ENCODE data around the gene NUDT1. TPM values are rescaled to one million over a fixed set of nuclear protein-coding genes. Genes with fewer than 3 reads are reported as not detected.

NUDT1 gene
- total and polyA plus RNA-seq, 2 experiments from 2014 or later, result 47.7 to 61.0 TPM

DNA sequence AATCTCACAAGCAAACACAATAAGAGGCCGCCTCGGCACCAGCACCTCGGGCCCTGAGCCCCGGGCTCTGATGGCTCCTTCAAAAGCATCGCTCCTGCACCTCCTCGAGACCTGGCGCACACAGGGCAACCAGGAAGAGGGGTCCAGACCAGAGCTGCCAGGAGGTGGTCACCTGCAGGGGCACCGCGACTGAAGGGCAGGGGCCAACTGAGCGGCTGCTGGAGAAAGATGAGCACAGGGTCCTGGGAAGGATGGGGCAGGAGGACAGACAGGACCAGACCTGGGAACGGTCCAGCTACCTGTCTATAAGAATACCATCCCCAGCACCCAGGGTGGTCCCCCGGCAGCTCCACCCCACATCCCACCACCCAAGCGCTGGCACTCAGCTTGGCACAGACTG is 30.1 kb upstream of the NUDT1 start:
- WGBS, 2 experiments (ENCODE audit: low coverage in 1 of 2, low lambda C conversion rate in 2 of 2, missing lambda C conversion rate in 2 of 2), result 91 to 93% methylated on average over 13 of the region's 13 CpGs
- DNase-seq, result no peak
- in situ Hi-C loops (cut with MboI), result loop anchor here (10.0 kb wide), 1 partner anchor 627 kb away; no protein-coding TSS in a partner anchor

DNA sequence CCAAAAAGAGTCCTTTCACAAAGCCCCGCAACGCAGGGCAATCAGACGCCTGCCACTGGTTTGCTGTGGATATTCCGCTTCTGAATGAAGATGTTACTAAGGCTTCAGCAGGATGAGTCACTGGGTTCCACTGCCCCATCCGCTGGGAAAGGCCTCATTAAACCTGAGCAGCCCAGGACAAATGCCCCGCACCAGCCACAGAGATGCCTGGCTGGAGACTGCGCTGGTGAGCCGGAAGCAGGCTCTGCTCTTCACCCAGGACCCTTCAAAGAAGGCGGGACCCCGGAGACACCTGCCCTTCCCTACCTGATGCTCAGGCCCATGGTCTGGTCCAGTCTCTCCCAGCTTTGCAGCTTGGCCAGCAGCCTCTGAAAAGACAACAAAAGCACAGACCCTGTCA is 29.1 kb upstream of the NUDT1 start:
- no peak for TF ChIP-seq EZH2 (IDR thresholded peaks at IDR 0.05; ENCODE audit: insufficient read depth, poor library complexity, severe bottlenecking)
- no peak for TF ChIP-seq EZH2phosphoT487 (IDR thresholded peaks at IDR 0.05; ENCODE audit: insufficient read depth, low read depth)
- no peaks in the 10 kb centered on the region for H3K27me3 ChIP-seq (replicated peaks; ENCODE audit: insufficient read depth)
- no peak overlapping the region for H3K27ac ChIP-seq
- H2AFZ ChIP-seq, result no peak overlapping the region
- no peaks in the 10 kb centered on the region for H3K9me3 ChIP-seq (ENCODE audit: low read depth)
- no peaks in the 10 kb centered on the region; the same call in 1 of the 2 replicates for H3K36me3 ChIP-seq (ENCODE audit: low read depth)
- no peaks in the 10 kb centered on the region for H3K79me2 ChIP-seq (ENCODE audit: insufficient read depth)
- WGBS, 2 experiments (ENCODE audit: low coverage in 1 of 2, low lambda C conversion rate in 2 of 2, missing lambda C conversion rate in 2 of 2), result 97 to 100% methylated on average over 9 to 10 of the region's 10 CpGs
- H3K9me2 ChIP-seq (ENCODE audit: insufficient read depth), result no peaks in the 10 kb centered on the region
- no peak overlapping the region for H3K9ac ChIP-seq
- in situ Hi-C loops (cut with MboI), result loop anchor here (10.0 kb wide), 1 partner anchor 628 kb away; no protein-coding TSS in a partner anchor
- DNase-seq, result peak; percentile 23
- H3F3A ChIP-seq (ENCODE audit: insufficient read depth), result no peaks in the 10 kb centered on the region
- no peak overlapping the region for H3K4me3 ChIP-seq
- H3K4me2 ChIP-seq (ENCODE audit: unreplicated experiment), result no peak overlapping the region
- no peaks in the 10 kb centered on the region for H4K20me1 ChIP-seq (ENCODE audit: insufficient read depth)
- H3K4me1 ChIP-seq (ENCODE audit: insufficient read depth), result no peaks in the 10 kb centered on the region

More for the DNA sequence above, 30.1 kb upstream of the NUDT1 start:
- no peak for TF ChIP-seq EZH2phosphoT487 (IDR thresholded peaks at IDR 0.05; ENCODE audit: insufficient read depth, low read depth)
- TF ChIP-seq EZH2 (IDR thresholded peaks at IDR 0.05; ENCODE audit: insufficient read depth, poor library complexity, severe bottlenecking), result no peak
- H3K4me3 ChIP-seq, result no peak overlapping the region
- H3K27ac ChIP-seq, result no peak overlapping the region
- no peaks in the 10 kb centered on the region for H3F3A ChIP-seq (ENCODE audit: insufficient read depth)
- H3K27me3 ChIP-seq (replicated peaks; ENCODE audit: insufficient read depth), result no peaks in the 10 kb centered on the region
- H3K36me3 ChIP-seq (ENCODE audit: low read depth), result no peaks in the 10 kb centered on the region
- H3K9ac ChIP-seq, result no peak overlapping the region
- no peaks in the 10 kb centered on the region for H3K9me2 ChIP-seq (ENCODE audit: insufficient read depth)
- no peaks in the 10 kb centered on the region for H3K9me3 ChIP-seq (ENCODE audit: low read depth)
- H3K4me2 ChIP-seq (ENCODE audit: unreplicated experiment), result no peak overlapping the region
- H3K4me1 ChIP-seq (ENCODE audit: insufficient read depth), result no peaks in the 10 kb centered on the region
- H4K20me1 ChIP-seq (ENCODE audit: insufficient read depth), result no peaks in the 10 kb centered on the region
- no peaks in the 10 kb centered on the region for H3K79me2 ChIP-seq (ENCODE audit: insufficient read depth)
- H2AFZ ChIP-seq, result no peak overlapping the region

DNA sequence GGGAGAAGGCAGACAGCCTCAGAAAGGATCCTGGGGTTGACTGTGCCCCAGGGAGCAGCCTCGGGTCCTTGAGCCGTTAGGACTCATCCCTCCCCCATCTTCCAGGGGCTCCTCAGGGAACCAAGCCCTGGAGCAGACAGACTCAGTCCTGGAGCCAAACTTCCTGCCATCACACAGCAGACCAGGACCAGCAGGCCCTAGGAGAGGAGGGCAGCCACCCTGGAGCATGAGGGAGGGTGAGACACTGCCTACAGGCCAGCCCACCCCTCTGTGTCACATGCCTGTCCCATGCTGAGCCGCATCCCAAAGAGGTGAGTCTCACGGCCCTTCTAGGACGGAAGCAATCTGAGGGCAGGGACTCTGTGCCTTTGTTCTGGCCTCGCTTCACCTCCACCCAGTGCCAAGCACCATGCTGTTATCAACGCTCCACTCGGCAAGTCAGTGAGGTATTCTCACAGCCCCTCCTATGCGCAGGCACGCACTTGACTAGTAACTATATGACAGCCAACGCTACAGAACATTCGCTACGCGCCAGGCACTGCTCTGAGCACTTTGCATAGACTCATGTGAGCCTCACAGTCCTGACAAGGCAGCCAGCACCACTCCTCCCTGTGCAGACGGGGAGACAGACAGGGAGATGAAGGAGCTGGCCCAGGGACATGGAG is 28.3 kb upstream of the NUDT1 start:
- Histone ChIP-seq H3K36me3 (ENCODE audit: low read depth) (no peaks in the 10 kb centered on the region; the same call in 1 of the 2 replicates), H3K4me2 (ENCODE audit: unreplicated experiment) (no peak overlapping the region), H3F3A (ENCODE audit: insufficient read depth) (no peaks in the 10 kb centered on the region), H3K27me3 (replicated peaks; ENCODE audit: insufficient read depth) (no peaks in the 10 kb centered on the region), H3K9ac (no peak overlapping the region), H2AFZ (no peak overlapping the region), H3K9me2 (ENCODE audit: insufficient read depth) (no peaks in the 10 kb centered on the region), H3K9me3 (ENCODE audit: low read depth) (no peaks in the 10 kb centered on the region), H4K20me1 (ENCODE audit: insufficient read depth) (no peaks in the 10 kb centered on the region), H3K4me3 (no peak overlapping the region), H3K27ac (no peak overlapping the region), H3K79me2 (ENCODE audit: insufficient read depth) (no peaks in the 10 kb centered on the region), H3K4me1 (ENCODE audit: insufficient read depth) (no peaks in the 10 kb centered on the region)
- 84 to 88% methylated on average over 15 of the region's 15 CpGs for WGBS, 2 experiments (ENCODE audit: low coverage in 1 of 2, low lambda C conversion rate in 2 of 2, missing lambda C conversion rate in 2 of 2)
- TF ChIP-seq EZH2 (IDR thresholded peaks at IDR 0.05; ENCODE audit: insufficient read depth, poor library complexity, severe bottlenecking), result no peak
- no peak for TF ChIP-seq EZH2phosphoT487 (IDR thresholded peaks at IDR 0.05; ENCODE audit: insufficient read depth, low read depth)
- no peak for DNase-seq
- in situ Hi-C loops (cut with MboI), result loop anchor here (10.0 kb wide), 1 partner anchor 629 kb away; no protein-coding TSS in a partner anchor

DNA sequence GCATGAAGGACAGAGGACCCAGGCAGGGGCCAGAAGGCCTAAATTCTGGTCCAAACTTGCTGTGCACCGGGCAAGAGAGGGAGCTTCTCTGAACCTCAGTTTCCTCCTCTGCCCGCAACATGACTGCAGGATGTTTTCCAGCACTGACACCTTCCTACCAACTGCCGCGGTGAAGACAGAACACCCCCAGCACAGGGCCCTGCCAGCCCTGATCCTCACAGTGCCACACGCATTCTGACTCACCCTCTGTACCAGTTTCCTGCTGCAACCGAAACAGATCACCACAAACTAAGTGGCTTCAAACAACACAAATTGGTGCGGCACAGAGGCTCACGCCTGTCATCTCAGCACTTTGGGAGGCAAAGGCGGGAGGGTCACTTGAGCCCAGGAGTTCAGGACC is 27.4 kb upstream of the NUDT1 start:
- Histone ChIP-seq H3K9ac (no peak overlapping the region), H3K36me3 (ENCODE audit: low read depth) (no peaks in the 10 kb centered on the region; the same call in 1 of the 2 replicates), H3K79me2 (ENCODE audit: insufficient read depth) (no peaks in the 10 kb centered on the region), H3K27me3 (replicated peaks; ENCODE audit: insufficient read depth) (no peaks in the 10 kb centered on the region), H3F3A (ENCODE audit: insufficient read depth) (no peaks in the 10 kb centered on the region), H3K4me2 (ENCODE audit: unreplicated experiment) (no peak overlapping the region), H3K4me1 (ENCODE audit: insufficient read depth) (no peaks in the 10 kb centered on the region), H3K4me3 (no peak overlapping the region), H4K20me1 (ENCODE audit: insufficient read depth) (no peaks in the 10 kb centered on the region), H3K9me2 (ENCODE audit: insufficient read depth) (no peaks in the 10 kb centered on the region), H2AFZ (no peak overlapping the region), H3K9me3 (ENCODE audit: low read depth) (no peaks in the 10 kb centered on the region), H3K27ac (no peak overlapping the region)
- 89 to 93% methylated on average over 9 of the region's 9 CpGs for WGBS, 2 experiments (ENCODE audit: low coverage in 1 of 2, low lambda C conversion rate in 2 of 2, missing lambda C conversion rate in 2 of 2)
- in situ Hi-C loops (cut with MboI), result loop anchor here (10.0 kb wide), 1 partner anchor 630 kb away; no protein-coding TSS in a partner anchor
- peak; percentile 11 for DNase-seq
- no peak for TF ChIP-seq EZH2 (IDR thresholded peaks at IDR 0.05; ENCODE audit: insufficient read depth, poor library complexity, severe bottlenecking)
- no peak for TF ChIP-seq EZH2phosphoT487 (IDR thresholded peaks at IDR 0.05; ENCODE audit: insufficient read depth, low read depth)
